PC-3 (cell line): Measurements from ENCODE around the gene KNTC1. TPM values are rescaled to one million over a fixed set of nuclear protein-coding genes. Genes with fewer than 3 reads are reported as not detected.

Source experiments
- ATAC-seq: fragments of 200-7000 bp; cut with Tn5 transposase; 2 replicates; pipeline ENCODE4 v1.9.1; 2020; ENCODE audit warnings: mild to moderate bottlenecking, moderate library complexity
- BruUV-seq: library from RNA; stranded (reverse); fragments of 400-500 nt; replicated peaks from 2 replicates; lab custom pipeline; 2021; lab: Mats Ljungman, UMichigan
- CTCF ChIA-PET: fragments of 300-600 bp; sonication (Branson Sonifier 250); formaldehyde crosslinking; loops from one replicate; lab custom pipeline; 2022; ENCODE audit warnings: antibody characterized with exemption; lab: Charles Lee
- POLR2A ChIA-PET: fragments of 300-600 bp; sonication (Branson Sonifier 250); formaldehyde crosslinking; loops from one replicate; lab custom pipeline; 2022; ENCODE audit warnings: antibody characterized with exemption; ENCODE audit not compliant: unreplicated experiment; lab: Charles Lee
- DNase-seq: peaks from one replicate; pipeline ENCODE4 v3.0.0-alpha.2; 2015
- H2AFZ ChIP-seq: fragments of 300-600 bp; sonication (generic); 2 replicates; pipeline ENCODE4 v1.6.0; 2016; ENCODE audit warnings: antibody characterized with exemption, low read length
- H3F3A ChIP-seq: fragments of 300-600 bp; sonication (generic); one replicate; pipeline ENCODE4 v1.6.0; 2017; ENCODE audit warnings: antibody characterized with exemption, low read length, control low read depth, mild to moderate bottlenecking; ENCODE audit not compliant: unreplicated experiment
- H3K27ac ChIP-seq: fragments of 300-600 bp; sonication (generic); 2 replicates; pipeline ENCODE4 v1.5.1; 2016; ENCODE audit warnings: mild to moderate bottlenecking, low read length
- H3K27me3 ChIP-seq: fragments of 300-600 bp; sonication (generic); 2 replicates; pipeline ENCODE4 v1.6.1; 2016; ENCODE audit warnings: low read length, mixed read lengths
- H3K36me3 ChIP-seq: fragments of 300-600 bp; sonication (generic); 2 replicates; pipeline ENCODE4 v1.6.1; 2016; ENCODE audit warnings: low read depth, mixed run types, low read length, mixed read lengths
- H3K4me1 ChIP-seq: fragments of 300-600 bp; sonication (generic); 2 replicates; pipeline ENCODE4 v1.5.1; 2016; ENCODE audit warnings: low read length; ENCODE audit not compliant: insufficient read depth
- H3K4me2 ChIP-seq: fragments of 300-600 bp; sonication (generic); 2 replicates; pipeline ENCODE4 v1.6.0; 2016; ENCODE audit warnings: low read length
- H3K4me3 ChIP-seq: fragments of 300-600 bp; sonication (generic); 2 replicates; pipeline ENCODE4 v1.5.1; 2016; ENCODE audit warnings: mild to moderate bottlenecking, low read length, mixed read lengths
- H3K79me2 ChIP-seq: fragments of 300-600 bp; sonication (generic); 2 replicates; pipeline ENCODE4 v1.6.1; 2017; ENCODE audit warnings: low read length, mixed read lengths
- H3K9ac ChIP-seq: fragments of 300-600 bp; sonication (generic); 2 replicates; pipeline ENCODE4 v1.6.0; 2016; ENCODE audit warnings: mild to moderate bottlenecking, low read length
- H3K9me2 ChIP-seq: fragments of 300-600 bp; sonication (generic); replicated peaks from 2 replicates; pipeline ENCODE4 v1.6.1; 2016; ENCODE audit warnings: mixed run types, low read length, mixed read lengths
- H3K9me3 ChIP-seq: fragments of 300-600 bp; sonication (generic); 2 replicates; pipeline ENCODE4 v1.6.1; 2016; ENCODE audit warnings: low read length, mixed read lengths
- H4K20me1 ChIP-seq: fragments of 300-600 bp; sonication (generic); 2 replicates; pipeline ENCODE4 v1.6.1; 2016; ENCODE audit warnings: low read length, mixed read lengths
- CTCF ChIP-seq: fragments of 300-600 bp; sonication (generic); conservative IDR thresholded peaks from 2 replicates; pipeline ENCODE4 v1.5.1; 2017; ENCODE audit warnings: antibody characterized with exemption, low read depth, mild to moderate bottlenecking, low read length
- EZH2 ChIP-seq: fragments of 300-600 bp; sonication (generic); IDR thresholded peaks from one replicate; pipeline ENCODE4 v1.6.1; 2017; ENCODE audit warnings: antibody characterized with exemption, mild to moderate bottlenecking, low read length; ENCODE audit not compliant: unreplicated experiment
- EZH2phosphoT487 ChIP-seq: fragments of 300-600 bp; sonication (generic); IDR thresholded peaks from 2 replicates; pipeline ENCODE4 v1.6.1; 2018; ENCODE audit warnings: mild to moderate bottlenecking, antibody characterized with exemption, low read length, borderline replicate concordance
- intact Hi-C: fragments of 100-400 bp; cut with micrococcal nuclease; formaldehyde crosslinking; loops from 2 replicates; pipeline ENCODE4 v1.9.0; 2023
- total RNA-seq: library from RNA; depleted of rRNA; stranded (reverse); fragments of >200 nt; gene quantifications from 2 replicates; pipeline ENCODE4 v1.2.3, GENCODE V29; 2014

The KNTC1 gene
- total RNA-seq, 1 experiment from 2014 or later = 80.3 TPM

- Histone ChIP-seq H3K9ac (no peak overlapping the region), H3K9me2 (no peaks in the 10 kb centered on the region), H3K36me3 (peaks cover 90% of the 10 kb centered on the region), H3K27ac (no peak overlapping the region; the same call in 1 of the 2 replicates), H3K4me1 (peaks cover 5% of the 10 kb centered on the region), H3K9me3 (no peaks in the 10 kb centered on the region), H3F3A (peaks cover 10% of the 10 kb centered on the region), H2AFZ (no peak overlapping the region), H3K27me3 (no peaks in the 10 kb centered on the region), H3K4me2 (no peak overlapping the region), H3K79me2 (peaks cover 92% of the 10 kb centered on the region), H4K20me1 (peaks cover 65% of the 10 kb centered on the region), H3K4me3 (no peak overlapping the region)
- CTCF ChIA-PET = interaction anchor here (0.6 kb wide), 2 partner anchors 21 to 68 kb away, joined by 3 to 8 read pairs; no protein-coding TSS in a partner anchor
- no TSS peak for BruUV-seq
- peak; percentile 53 for DNase-seq
- intact Hi-C loops = no loop called here
- no peak for TF ChIP-seq CTCF
- TF ChIP-seq EZH2phosphoT487 = no peak
- no peak for TF ChIP-seq EZH2
- POLR2A ChIA-PET = interaction anchor here (0.5 kb wide), 1 partner anchor 9 kb away, joined by 6 read pairs; the partner anchor contains the start of genes KNTC1 and RSRC2
- ATAC-seq = peak; percentile 92
These were observed 9.2 kb upstream of the KNTC1 start for GRCh38 chr12:122517877-122518276.

GRCh38 chr12:122518908-122519307, 8.1 kb upstream of the KNTC1 start:
- peaks cover 92% of the 10 kb centered on the region for H3K36me3 ChIP-seq
- peaks cover 95% of the 10 kb centered on the region for H3K79me2 ChIP-seq
- H3K4me2 ChIP-seq = no peak overlapping the region
- POLR2A ChIA-PET = no interaction called here
- no peak overlapping the region for H3K4me3 ChIP-seq
- CTCF ChIA-PET = no interaction called here
- H3F3A ChIP-seq = peaks cover 10% of the 10 kb centered on the region
- H3K9me2 ChIP-seq = no peaks in the 10 kb centered on the region
- no peak for DNase-seq
- no peak overlapping the region for H3K27ac ChIP-seq
- H3K9ac ChIP-seq = no peak overlapping the region
- no peak for TF ChIP-seq EZH2
- no peak for TF ChIP-seq EZH2phosphoT487
- TF ChIP-seq CTCF = no peak
- H3K9me3 ChIP-seq = no peaks in the 10 kb centered on the region
- no peak for ATAC-seq
- intact Hi-C loops = no loop called here
- no TSS peak for BruUV-seq
- H2AFZ ChIP-seq = no peak overlapping the region
- peaks cover 67% of the 10 kb centered on the region for H4K20me1 ChIP-seq
- peaks cover 15% of the 10 kb centered on the region for H3K4me1 ChIP-seq
- H3K27me3 ChIP-seq = no peaks in the 10 kb centered on the region

GRCh38 chr12:122519418-122519817, 7.6 kb upstream of the KNTC1 start:
- BruUV-seq = no TSS peak
- no peaks in the 10 kb centered on the region for H3K9me3 ChIP-seq
- intact Hi-C loops = no loop called here
- POLR2A ChIA-PET = no interaction called here
- no peak for DNase-seq
- ATAC-seq = no peak
- peaks cover 71% of the 10 kb centered on the region for H4K20me1 ChIP-seq
- peaks cover 98% of the 10 kb centered on the region for H3K79me2 ChIP-seq
- CTCF ChIA-PET = no interaction called here
- peaks cover 20% of the 10 kb centered on the region for H3K4me1 ChIP-seq
- H2AFZ ChIP-seq = no peak overlapping the region
- H3K4me3 ChIP-seq = no peak overlapping the region
- H3K4me2 ChIP-seq = no peak overlapping the region
- no peaks in the 10 kb centered on the region for H3K27me3 ChIP-seq
- no peaks in the 10 kb centered on the region for H3K9me2 ChIP-seq
- no peak overlapping the region for H3K9ac ChIP-seq
- no peak overlapping the region for H3K27ac ChIP-seq
- peaks cover 94% of the 10 kb centered on the region for H3K36me3 ChIP-seq
- H3F3A ChIP-seq = peaks cover 10% of the 10 kb centered on the region
- no peak for TF ChIP-seq CTCF
- TF ChIP-seq EZH2 = no peak
- TF ChIP-seq EZH2phosphoT487 = no peak
